Lung (tissue), 12 donors: ENCODE results near the gene TMEM132E. TPM values are rescaled to one million over a fixed set of nuclear protein-coding genes. Genes with fewer than 3 reads are reported as not detected.

Experiments used
- ATAC-seq: fragments of 200-7000 bp; cut with Tn5 transposase; one replicate; pipeline ENCODE4 v1.9.1; 2020; ENCODE audit warnings: moderate number of reproducible peaks; ENCODE audit not compliant: insufficient read depth, low FRiP score
- DNase-seq, 3 donors: peaks; one replicate each; pipeline ENCODE4 v3.0.0-alpha.2; 2013 to 2017
- H3K27ac ChIP-seq, 2 donors: one replicate each; pipeline ENCODE4 v1.5.1; 2013; ENCODE audit warnings: mild to moderate bottlenecking in 2 of 2, moderate library complexity in 2 of 2, control low read depth in 1 of 2, inconsistent platforms in 1 of 2, low read depth in 1 of 2, low read length in 1 of 2
- H3K27me3 ChIP-seq, 3 donors: one replicate each; pipeline ENCODE4 v1.5.1; 2013; ENCODE audit warnings: low read length in 2 of 3; ENCODE audit not compliant: control insufficient read depth in 3 of 3, insufficient read depth in 3 of 3
- H3K36me3 ChIP-seq, 4 donors: one replicate each; pipeline ENCODE4 v1.5.1; 2013; ENCODE audit warnings: low read length in 4 of 4, mild to moderate bottlenecking in 1 of 4, moderate library complexity in 1 of 4; ENCODE audit not compliant: control insufficient read depth in 4 of 4, insufficient read depth in 4 of 4
- H3K4me1 ChIP-seq, 5 donors: one replicate each; pipeline ENCODE4 v1.5.1; 2013; ENCODE audit warnings: low read length in 5 of 5, mild to moderate bottlenecking in 2 of 5, moderate library complexity in 1 of 5; ENCODE audit not compliant: control insufficient read depth in 5 of 5, insufficient read depth in 5 of 5
- H3K4me3 ChIP-seq: one replicate; pipeline ENCODE4 v1.5.1; 2013; ENCODE audit warnings: mild to moderate bottlenecking, control low read depth, moderate library complexity
- H3K9ac ChIP-seq, 2 donors: one replicate each; pipeline ENCODE4 v1.5.1; 2013; ENCODE audit warnings: low read length in 2 of 2, control low read depth in 1 of 2; ENCODE audit not compliant: insufficient read depth in 1 of 2
- H3K9me3 ChIP-seq, 4 donors: one replicate each; pipeline ENCODE4 v1.5.1; 2013; ENCODE audit warnings: low read length in 3 of 4, mild to moderate bottlenecking in 1 of 4, moderate library complexity in 1 of 4; ENCODE audit not compliant: control insufficient read depth in 4 of 4, insufficient read depth in 3 of 4
- CTCF ChIP-seq: IDR thresholded peaks from 2 replicates; pipeline ENCODE4 v1.5.1; 2012; ENCODE audit warnings: mild to moderate bottlenecking; ENCODE audit errors: control extremely low read depth, extremely low read depth
- WGBS, 2 donors: extraction: QIAGEN DNeasy Blood & Tissue Kit; methylation state at CpG; one replicate each; pipeline ENCODE4 v1.1.7; 2013; 5-methylcytosine and 5-hydroxymethylcytosine counted together
- polyA plus RNA-seq, 2 donors: library from polyadenylated mRNA; stranded (reverse); fragments of 200-250 nt; gene quantifications; one replicate each; pipeline ENCODE4 v1.2.1, GENCODE V29; 2013
- total RNA-seq, 2 donors: library from RNA; depleted of rRNA in 1 of 2; stranded (reverse); fragments of >200 nt in 1 of 2; gene quantifications; one replicate each; pipeline ENCODE4 v1.2.1, GENCODE V29; 2014 to 2021
- donor health status: control.
- donor health status: control.
- donor health status: Bipolar disorder and iron deficiency.
- donor health status: healthy.
- donor health status: DM: yes; HTN: yes; CAD: no.

Gene TMEM132E
- total and polyA plus RNA-seq, 4 donors = 0.02 to 0.17 (median 0.07) TPM

- H3K27me3 ChIP-seq = peaks cover 0 to 53% (median 7%) of the 10 kb centered on the region in 3 donors
- H3K27ac ChIP-seq = no peak overlapping the region
- no peaks in the 10 kb centered on the region for H3K36me3 ChIP-seq
- H3K4me3 ChIP-seq = no peak overlapping the region
- 26 to 44% methylated on average over 20 of the region's 20 CpGs for WGBS, 2 donors
- H3K9ac ChIP-seq = no peak overlapping the region
- DNase-seq = no peak
- ATAC-seq = no peak
- H3K9me3 ChIP-seq = no peaks in the 10 kb centered on the region
- H3K4me1 ChIP-seq = peaks cover 0 to 7% (median 0%) of the 10 kb centered on the region in 5 donors
- TF ChIP-seq CTCF = no peak
These were observed 57.7 kb downstream of the TMEM132E start for GRCh38 chr17:34637041-34637547.

- no peak overlapping the region for H3K4me3 ChIP-seq
- ATAC-seq = peak; percentile 81
- WGBS, 2 donors = 4 to 16% methylated on average over 70 to 73 of the region's 73 CpGs
- peaks cover 0 to 54% (median 7%) of the 10 kb centered on the region in 3 donors for H3K27me3 ChIP-seq
- H3K9me3 ChIP-seq = no peaks in the 10 kb centered on the region
- H3K4me1 ChIP-seq = peaks cover 0 to 7% (median 0%) of the 10 kb centered on the region in 5 donors
- peak; percentile 79 to 84 (median 83) for DNase-seq
- H3K27ac ChIP-seq = no peak overlapping the region
- no peak overlapping the region for H3K9ac ChIP-seq
- TF ChIP-seq CTCF = peak; percentile 67
- H3K36me3 ChIP-seq = no peaks in the 10 kb centered on the region
These were observed 58.5 kb downstream of the TMEM132E start for GRCh38 chr17:34637548-34638525.

GRCh38 chr17:34638526-34639260, 59.3 kb downstream of the TMEM132E start:
- Histone ChIP-seq H3K9ac (no peak overlapping the region), H3K4me3 (no peak overlapping the region), H3K4me1 (peaks cover 0 to 7% (median 0%) of the 10 kb centered on the region in 5 donors), H3K9me3 (no peaks in the 10 kb centered on the region), H3K27me3 (peaks cover 0 to 57% (median 7%) of the 10 kb centered on the region in 3 donors), H3K36me3 (no peaks in the 10 kb centered on the region), H3K27ac (no peak overlapping the region)
- 42 to 50% methylated on average over 17 of the region's 17 CpGs for WGBS, 2 donors
- ATAC-seq (no peak), DNase-seq (no peak)
- TF ChIP-seq CTCF = no peak
